ENCODE measurements around the gene RDH14. TPM values are rescaled to one million over a fixed set of nuclear protein-coding genes. Genes with fewer than 3 reads are reported as not detected.

RDH14 gene
- total and polyA plus RNA-seq, 9 donors, result 16.0 to 27.9 (median 20.0) TPM

DNA sequence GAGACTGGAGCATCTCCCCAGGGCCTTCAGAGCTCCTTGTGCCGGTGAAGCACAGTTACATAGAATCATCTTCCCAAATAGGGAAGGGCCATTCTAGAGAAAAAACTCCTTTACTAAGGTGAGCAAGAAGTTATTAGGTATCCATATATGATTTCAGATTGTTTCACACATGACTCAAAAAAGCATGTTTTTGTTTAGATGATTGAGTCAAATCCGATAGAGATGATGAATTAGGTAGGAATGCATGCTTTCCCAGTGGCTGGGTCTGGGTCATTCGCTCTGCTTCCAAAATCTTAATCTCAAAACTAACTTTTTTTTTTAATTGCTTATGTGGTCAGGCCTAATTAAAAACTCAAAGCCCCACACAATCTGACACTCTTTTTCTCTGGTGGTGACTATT, 25.1 kb upstream of the RDH14 start:
- Histone ChIP-seq H3K27ac (no peak overlapping the region), H3K4me1 (ENCODE audit: insufficient read depth) (no peaks in the 10 kb centered on the region), H3K36me3 (no peaks in the 10 kb centered on the region), H3K27me3 (no peaks in the 10 kb centered on the region), H3K4me3 (no peak overlapping the region), H3K9me3 (no peaks in the 10 kb centered on the region)
- TF ChIP-seq EP300 (IDR thresholded peaks at IDR 0.05), result no peak
- TF ChIP-seq POLR2A (IDR thresholded peaks at IDR 0.05), result no peak
- TF ChIP-seq, protein P1, sequence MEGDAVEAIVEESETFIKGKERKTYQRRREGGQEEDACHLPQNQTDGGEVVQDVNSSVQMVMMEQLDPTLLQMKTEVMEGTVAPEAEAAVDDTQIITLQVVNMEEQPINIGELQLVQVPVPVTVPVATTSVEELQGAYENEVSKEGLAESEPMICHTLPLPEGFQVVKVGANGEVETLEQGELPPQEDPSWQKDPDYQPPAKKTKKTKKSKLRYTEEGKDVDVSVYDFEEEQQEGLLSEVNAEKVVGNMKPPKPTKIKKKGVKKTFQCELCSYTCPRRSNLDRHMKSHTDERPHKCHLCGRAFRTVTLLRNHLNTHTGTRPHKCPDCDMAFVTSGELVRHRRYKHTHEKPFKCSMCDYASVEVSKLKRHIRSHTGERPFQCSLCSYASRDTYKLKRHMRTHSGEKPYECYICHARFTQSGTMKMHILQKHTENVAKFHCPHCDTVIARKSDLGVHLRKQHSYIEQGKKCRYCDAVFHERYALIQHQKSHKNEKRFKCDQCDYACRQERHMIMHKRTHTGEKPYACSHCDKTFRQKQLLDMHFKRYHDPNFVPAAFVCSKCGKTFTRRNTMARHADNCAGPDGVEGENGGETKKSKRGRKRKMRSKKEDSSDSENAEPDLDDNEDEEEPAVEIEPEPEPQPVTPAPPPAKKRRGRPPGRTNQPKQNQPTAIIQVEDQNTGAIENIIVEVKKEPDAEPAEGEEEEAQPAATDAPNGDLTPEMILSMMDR (IDR thresholded peaks at IDR 0.05), result no peak
- intact Hi-C loops (cut with DNase I), result no loop called here
- no peak for DNase-seq
- WGBS, 3 donors, result 91 to 95% (median 92%) methylated on average over 3 of the region's 3 CpGs

DNA sequence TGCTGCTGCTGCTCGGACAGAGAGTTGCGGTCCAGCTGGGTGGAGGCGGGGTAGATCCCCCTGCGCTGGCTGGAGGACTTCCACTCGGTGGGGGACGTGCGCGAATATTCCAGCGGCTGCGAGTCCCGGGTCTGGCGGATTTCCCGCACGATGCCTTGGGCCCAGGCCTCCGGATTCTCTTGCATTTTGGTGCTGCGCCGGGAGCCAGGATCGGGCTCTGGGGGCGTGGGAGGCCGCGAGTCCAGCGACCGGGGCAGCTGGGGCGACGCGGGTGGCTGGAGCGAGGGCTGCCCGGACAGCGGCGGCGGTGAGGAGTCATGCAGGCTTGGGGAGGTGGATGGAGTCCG, 24.1 kb upstream of the RDH14 start:
- Histone ChIP-seq H3K36me3 (no peaks in the 10 kb centered on the region), H3K27me3 (no peaks in the 10 kb centered on the region), H3K4me3 (no peak overlapping the region), H3K27ac (no peak overlapping the region), H3K9me3 (no peaks in the 10 kb centered on the region), H3K4me1 (ENCODE audit: insufficient read depth) (no peaks in the 10 kb centered on the region)
- intact Hi-C loops (cut with DNase I), result no loop called here
- peak in 1 of 5 donors; percentile 9 for DNase-seq
- WGBS, 3 donors, result 85 to 95% (median 89%) methylated on average over 32 of the region's 32 CpGs
- TF ChIP-seq POLR2A (IDR thresholded peaks at IDR 0.05) (no peak), EP300 (IDR thresholded peaks at IDR 0.05) (no peak)
- TF ChIP-seq, protein P1 (IDR thresholded peaks at IDR 0.05), result no peak

DNA sequence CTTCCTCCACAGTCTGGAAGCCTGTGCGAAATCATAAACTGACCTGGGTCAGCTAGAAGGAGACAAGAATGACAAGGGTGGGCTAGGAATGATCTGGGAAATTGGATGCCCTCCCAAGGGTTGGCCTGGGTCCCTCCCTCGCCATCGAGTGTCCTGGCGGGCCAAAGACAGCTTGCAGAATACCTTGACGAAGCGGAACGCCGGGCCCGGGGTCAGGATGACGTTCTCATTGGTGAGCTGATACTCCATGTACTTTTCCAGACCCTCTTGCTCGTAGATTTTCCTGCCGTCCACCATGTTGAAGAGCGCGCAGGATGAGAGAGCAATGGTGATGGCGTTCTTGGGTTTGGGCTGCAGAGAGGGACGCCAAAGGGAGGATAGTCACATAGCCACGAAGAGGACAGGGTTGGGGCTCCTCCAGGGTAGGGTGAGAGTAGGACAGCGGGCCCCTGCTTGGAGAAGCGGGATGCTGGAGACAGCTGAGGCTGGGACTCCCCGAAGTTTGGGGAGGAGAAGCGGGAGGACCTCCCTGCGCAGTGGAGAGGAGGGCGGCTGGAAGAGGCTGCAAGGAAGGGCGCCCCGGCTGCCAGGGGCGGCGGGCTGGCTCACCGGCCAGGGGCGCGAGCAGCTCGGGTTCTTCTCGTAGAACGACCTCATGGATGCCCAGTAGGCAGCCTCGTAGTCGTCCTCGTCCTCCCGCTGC, 23.6 kb upstream of the RDH14 start:
- no peaks in the 10 kb centered on the region for H3K36me3 ChIP-seq
- no peak overlapping the region for H3K27ac ChIP-seq
- intact Hi-C loops (cut with DNase I), result no loop called here
- TF ChIP-seq POLR2A (IDR thresholded peaks at IDR 0.05) (no peak), EP300 (IDR thresholded peaks at IDR 0.05) (no peak)
- TF ChIP-seq, protein P1 (IDR thresholded peaks at IDR 0.05), result no peak
- no peaks in the 10 kb centered on the region for H3K9me3 ChIP-seq
- no peak overlapping the region for H3K4me3 ChIP-seq
- WGBS, 3 donors, result 94 to 97% (median 96%) methylated on average over 37 of the region's 37 CpGs
- no peak for DNase-seq
- H3K27me3 ChIP-seq, result no peaks in the 10 kb centered on the region
- no peaks in the 10 kb centered on the region for H3K4me1 ChIP-seq (ENCODE audit: insufficient read depth)

DNA sequence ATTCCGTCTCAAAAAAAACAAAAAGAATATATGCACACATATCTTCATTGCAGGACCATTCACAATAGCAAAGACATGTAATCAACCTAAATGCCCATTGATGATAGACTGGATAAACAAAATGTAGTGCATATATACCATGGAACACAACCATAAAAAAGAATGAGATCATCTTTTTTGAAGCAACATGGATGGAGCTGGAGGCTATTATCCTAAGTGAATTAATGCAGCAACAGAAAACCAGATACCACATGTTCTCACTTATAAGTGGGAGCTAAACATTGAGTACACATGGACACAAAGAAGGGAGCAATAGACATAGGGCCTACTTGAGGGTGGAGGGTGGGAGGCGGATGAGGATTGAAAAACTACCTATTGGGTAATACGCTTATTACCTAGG, 20.2 kb upstream of the RDH14 start:
- Histone ChIP-seq H3K4me3 (no peak overlapping the region), H3K9me3 (no peaks in the 10 kb centered on the region), H3K27ac (no peak overlapping the region), H3K27me3 (no peaks in the 10 kb centered on the region), H3K4me1 (ENCODE audit: insufficient read depth) (no peaks in the 10 kb centered on the region), H3K36me3 (no peaks in the 10 kb centered on the region)
- WGBS, 3 donors, result 96 to 99% (median 98%) methylated on average over 3 of the region's 3 CpGs
- intact Hi-C loops (cut with DNase I), result no loop called here
- no peak for DNase-seq
- TF ChIP-seq EP300 (IDR thresholded peaks at IDR 0.05), result no peak
- TF ChIP-seq POLR2A (IDR thresholded peaks at IDR 0.05), result no peak
- TF ChIP-seq, protein P1 (IDR thresholded peaks at IDR 0.05), result no peak
